Neural progenitor cell (in vitro differentiated cells): ENCODE measurements around the gene PSEN1. TPM values are rescaled to one million over a fixed set of nuclear protein-coding genes. Genes with fewer than 3 reads are reported as not detected.

Experiments used
- DNase-seq: peaks from one replicate; pipeline ENCODE4 v3.0.0-alpha.2; 2016; ENCODE audit warnings: low spot score
- H2AFZ ChIP-seq: fragments of 200-600 bp; sonication (generic); replicated peaks from 2 replicates; pipeline ENCODE4 v1.6.1; 2016; ENCODE audit warnings: antibody characterized with exemption
- H3F3A ChIP-seq: fragments of 200-600 bp; sonication (generic); 2 replicates; pipeline ENCODE4 v1.6.1; 2016; ENCODE audit warnings: antibody characterized with exemption, low read depth
- H3K27ac ChIP-seq: fragments of 200-600 bp; sonication (generic); 2 replicates; pipeline ENCODE4 v1.5.1; 2016; ENCODE audit warnings: mild to moderate bottlenecking
- H3K27me3 ChIP-seq: fragments of 200-600 bp; sonication (generic); 2 replicates; pipeline ENCODE4 v1.6.1; 2016; ENCODE audit warnings: mild to moderate bottlenecking, moderate library complexity
- H3K36me3 ChIP-seq: fragments of 200-600 bp; sonication (generic); 2 replicates; pipeline ENCODE4 v1.5.1; 2016
- H3K4me1 ChIP-seq: fragments of 200-600 bp; sonication (generic); 2 replicates; pipeline ENCODE4 v1.6.1; 2016; ENCODE audit warnings: mixed run types
- H3K4me2 ChIP-seq: fragments of 200-600 bp; sonication (generic); 2 replicates; pipeline ENCODE4 v1.6.1; 2016
- H3K4me3 ChIP-seq: fragments of 200-600 bp; sonication (generic); 2 replicates; pipeline ENCODE4 v1.5.1; 2016
- H3K79me2 ChIP-seq: fragments of 200-600 bp; sonication (generic); 2 replicates; pipeline ENCODE4 v1.6.1; 2016; ENCODE audit warnings: low read depth
- H3K9ac ChIP-seq: fragments of 200-600 bp; sonication (generic); 2 replicates; pipeline ENCODE4 v1.6.1; 2016
- H3K9me3 ChIP-seq: fragments of 200-600 bp; sonication (generic); 2 replicates; pipeline ENCODE4 v1.5.1; 2016; ENCODE audit warnings: low read depth
- H4K20me1 ChIP-seq: fragments of 200-600 bp; sonication (generic); 2 replicates; pipeline ENCODE4 v1.6.1; 2016; ENCODE audit warnings: low read depth
- H3K27ac Mint-ChIP-seq: 3 replicates; pipeline ENCODE4 v1.8.0; 2021; ENCODE audit warnings: mixed read lengths
- H3K27me3 Mint-ChIP-seq: 2 replicates; pipeline ENCODE4 v1.8.0; 2022; ENCODE audit warnings: low read depth, mild to moderate bottlenecking, inconsistent platforms, moderate library complexity, mixed read lengths; ENCODE audit not compliant: insufficient read depth
- H3K36me3 Mint-ChIP-seq: 3 replicates; pipeline ENCODE4 v1.8.0; 2021; ENCODE audit warnings: mixed read lengths
- H3K4me1 Mint-ChIP-seq: 3 replicates; pipeline ENCODE4 v1.8.0; 2021; ENCODE audit warnings: mixed read lengths
- H3K4me3 Mint-ChIP-seq: 3 replicates; pipeline ENCODE4 v1.8.0; 2021; ENCODE audit warnings: mild to moderate bottlenecking, moderate library complexity, mixed read lengths
- H3K9me3 Mint-ChIP-seq: 3 replicates; pipeline ENCODE4 v1.8.0; 2020; ENCODE audit warnings: mixed read lengths
- EZH2 ChIP-seq: fragments of 200-600 bp; sonication (generic); IDR thresholded peaks from 2 replicates; pipeline ENCODE4 v1.6.1; 2017; ENCODE audit warnings: antibody characterized with exemption, mild to moderate bottlenecking, moderate library complexity
- EZH2phosphoT487 ChIP-seq: fragments of 200-600 bp; sonication (generic); IDR thresholded peaks from 2 replicates; pipeline ENCODE4 v1.6.1; 2017; ENCODE audit warnings: antibody characterized with exemption
- total RNA-seq: library from RNA; depleted of rRNA; stranded (reverse); fragments of >200 nt; gene quantifications from 2 replicates; pipeline ENCODE4 v1.2.3, GENCODE V29; 2015; ENCODE audit warnings: low replicate concordance
- TF ChIP-seq, protein P1 (sequence below): fragments of 200-600 bp; sonication (generic); IDR thresholded peaks from 2 replicates; pipeline ENCODE4 v1.5.1; 2017; ENCODE audit warnings: antibody characterized with exemption, mild to moderate bottlenecking

PSEN1 gene
- total RNA-seq, 1 donor from 2014 or later: 80.5 TPM

DNA sequence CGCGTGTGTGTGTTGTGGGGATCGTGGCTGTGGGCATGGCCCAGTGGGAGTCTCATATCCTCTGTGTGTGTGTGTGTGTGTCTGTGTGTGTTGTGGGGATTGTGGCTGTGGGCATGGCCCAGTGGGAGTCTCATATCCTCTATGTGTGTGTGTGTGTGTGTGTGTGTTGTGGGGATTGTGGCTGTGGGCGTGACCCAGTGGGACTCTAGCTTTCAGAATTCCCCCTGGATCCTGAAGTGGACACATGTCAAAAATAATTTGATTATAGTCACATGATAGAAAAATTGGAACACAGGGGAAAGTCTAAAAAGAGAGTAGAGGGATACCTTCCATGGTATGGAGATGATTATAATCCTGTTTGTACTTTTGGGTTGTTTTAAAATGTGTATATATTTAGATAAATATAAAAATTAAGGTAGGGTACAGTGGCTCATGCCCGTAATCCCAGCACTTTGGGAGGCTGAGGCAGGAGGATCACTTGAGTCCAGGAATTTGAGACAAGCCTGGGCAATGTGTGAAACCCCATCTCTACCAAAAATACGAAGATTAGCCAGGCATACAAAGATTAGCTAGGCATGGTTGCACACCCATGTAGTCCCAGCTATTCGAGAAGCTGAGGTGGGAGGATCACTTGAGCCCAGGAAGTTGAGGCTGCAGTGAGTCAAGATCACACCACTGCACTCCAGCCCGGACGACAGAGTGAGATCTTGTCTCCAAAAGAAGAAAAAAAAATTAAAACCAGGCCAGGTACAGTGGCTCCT is 112.0 kb downstream of the PSEN1 start:
- Histone ChIP-seq H2AFZ (no peak overlapping the region), H3K9me3 (no peaks in the 10 kb centered on the region), H3K36me3 (no peaks in the 10 kb centered on the region), H3K27ac (no peak overlapping the region), H3K4me2 (no peak overlapping the region), H3K4me3 (no peak overlapping the region), H3K27me3 (no peaks in the 10 kb centered on the region), H3K79me2 (no peaks in the 10 kb centered on the region), H3K9ac (no peak overlapping the region), H4K20me1 (no peaks in the 10 kb centered on the region), H3F3A (no peaks in the 10 kb centered on the region), H3K4me1 (no peaks in the 10 kb centered on the region)
- Mint-ChIP-seq H3K27me3 (peaks cover 7% of the 10 kb centered on the region), H3K36me3 (no peaks in the 10 kb centered on the region), H3K27ac (peak overlapping the region; percentile 3), H3K9me3 (no peaks in the 10 kb centered on the region), H3K4me1 (peaks cover 11% of the 10 kb centered on the region), H3K4me3 (no peak overlapping the region)
- DNase-seq: no peak
- TF ChIP-seq EZH2phosphoT487 (no peak), EZH2 (no peak)
- TF ChIP-seq, protein P1, sequence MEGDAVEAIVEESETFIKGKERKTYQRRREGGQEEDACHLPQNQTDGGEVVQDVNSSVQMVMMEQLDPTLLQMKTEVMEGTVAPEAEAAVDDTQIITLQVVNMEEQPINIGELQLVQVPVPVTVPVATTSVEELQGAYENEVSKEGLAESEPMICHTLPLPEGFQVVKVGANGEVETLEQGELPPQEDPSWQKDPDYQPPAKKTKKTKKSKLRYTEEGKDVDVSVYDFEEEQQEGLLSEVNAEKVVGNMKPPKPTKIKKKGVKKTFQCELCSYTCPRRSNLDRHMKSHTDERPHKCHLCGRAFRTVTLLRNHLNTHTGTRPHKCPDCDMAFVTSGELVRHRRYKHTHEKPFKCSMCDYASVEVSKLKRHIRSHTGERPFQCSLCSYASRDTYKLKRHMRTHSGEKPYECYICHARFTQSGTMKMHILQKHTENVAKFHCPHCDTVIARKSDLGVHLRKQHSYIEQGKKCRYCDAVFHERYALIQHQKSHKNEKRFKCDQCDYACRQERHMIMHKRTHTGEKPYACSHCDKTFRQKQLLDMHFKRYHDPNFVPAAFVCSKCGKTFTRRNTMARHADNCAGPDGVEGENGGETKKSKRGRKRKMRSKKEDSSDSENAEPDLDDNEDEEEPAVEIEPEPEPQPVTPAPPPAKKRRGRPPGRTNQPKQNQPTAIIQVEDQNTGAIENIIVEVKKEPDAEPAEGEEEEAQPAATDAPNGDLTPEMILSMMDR: no peak

DNA sequence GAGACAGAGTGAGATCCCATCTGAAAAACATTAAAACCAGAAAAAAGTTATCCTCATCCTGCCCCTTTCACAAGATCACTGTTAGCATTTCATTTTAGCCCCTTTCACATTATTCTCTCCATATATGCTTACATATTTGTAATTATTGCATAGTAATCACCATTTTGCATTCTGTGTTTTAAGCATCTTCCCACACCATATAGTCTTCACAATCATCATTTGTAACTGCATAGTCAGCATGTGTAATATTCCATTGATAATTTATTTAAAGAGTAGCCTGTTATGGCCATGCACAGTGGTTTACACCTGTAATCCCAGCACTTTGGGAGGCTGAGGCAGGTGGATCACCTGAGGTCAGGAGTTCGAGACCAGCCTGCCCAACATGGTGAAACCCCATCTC is 112.8 kb downstream of the PSEN1 start:
- H3K4me2 ChIP-seq: no peak overlapping the region
- H3K9ac ChIP-seq: no peak overlapping the region
- H3K36me3 ChIP-seq: no peaks in the 10 kb centered on the region
- TF ChIP-seq EZH2 (no peak), EZH2phosphoT487 (no peak)
- H3K4me3 ChIP-seq: no peak overlapping the region
- no peaks in the 10 kb centered on the region for H3K9me3 Mint-ChIP-seq
- H4K20me1 ChIP-seq: no peaks in the 10 kb centered on the region
- no peak overlapping the region for H3K27ac Mint-ChIP-seq
- H3K79me2 ChIP-seq: no peaks in the 10 kb centered on the region
- no peak overlapping the region for H3K27ac ChIP-seq
- no peaks in the 10 kb centered on the region for H3K4me1 ChIP-seq
- H3K4me1 Mint-ChIP-seq: peaks cover 11% of the 10 kb centered on the region
- no peaks in the 10 kb centered on the region for H3K27me3 ChIP-seq
- H3K9me3 ChIP-seq: no peaks in the 10 kb centered on the region
- no peaks in the 10 kb centered on the region for H3K36me3 Mint-ChIP-seq
- H3F3A ChIP-seq: no peaks in the 10 kb centered on the region
- H2AFZ ChIP-seq: no peak overlapping the region
- H3K27me3 Mint-ChIP-seq: peaks cover 3% of the 10 kb centered on the region
- no peak overlapping the region for H3K4me3 Mint-ChIP-seq
- DNase-seq: no peak

DNA sequence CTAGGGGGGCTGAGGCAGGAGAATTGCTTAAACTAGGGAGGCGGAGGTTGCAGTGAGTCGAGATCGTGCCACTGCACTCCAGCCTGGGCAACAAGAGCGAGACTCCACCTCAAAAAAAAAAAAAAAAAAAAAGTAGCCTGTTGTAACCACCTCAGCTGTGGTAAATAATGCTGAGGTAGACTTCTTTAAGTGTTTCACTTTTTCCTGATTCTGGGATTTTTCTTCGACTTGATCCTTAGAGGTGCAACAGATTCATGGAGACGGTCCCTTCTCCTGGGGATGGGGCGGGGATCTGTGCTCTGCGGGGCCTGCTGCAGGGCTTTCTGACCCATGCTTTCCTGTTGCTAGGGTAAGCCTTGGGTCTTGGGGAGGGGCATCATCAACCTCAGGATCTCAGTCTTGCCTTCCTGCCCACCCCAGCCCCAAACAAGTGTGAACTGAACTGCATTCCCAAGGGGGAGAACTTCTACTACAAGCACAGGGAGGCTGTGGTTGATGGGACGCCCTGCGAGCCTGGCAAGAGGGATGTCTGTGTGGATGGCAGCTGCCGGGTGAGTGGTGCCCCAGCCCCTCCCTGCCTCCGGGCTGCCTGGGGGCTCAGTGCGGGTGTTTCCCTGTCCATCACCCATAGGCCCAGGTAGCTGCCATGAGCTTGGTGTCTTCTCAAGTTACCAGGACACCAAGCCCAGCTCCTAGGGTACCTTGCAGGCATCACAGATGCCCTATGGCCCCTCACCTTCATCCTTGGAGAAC is 113.4 kb downstream of the PSEN1 start:
- Histone ChIP-seq H3F3A (no peaks in the 10 kb centered on the region), H3K36me3 (no peaks in the 10 kb centered on the region), H3K9me3 (no peaks in the 10 kb centered on the region), H2AFZ (no peak overlapping the region), H3K27me3 (no peaks in the 10 kb centered on the region), H3K4me3 (no peak overlapping the region), H3K4me2 (no peak overlapping the region), H3K27ac (no peak overlapping the region), H3K4me1 (no peaks in the 10 kb centered on the region), H4K20me1 (no peaks in the 10 kb centered on the region), H3K79me2 (no peaks in the 10 kb centered on the region), H3K9ac (no peak overlapping the region)
- Mint-ChIP-seq H3K27ac (no peak overlapping the region), H3K36me3 (no peaks in the 10 kb centered on the region), H3K9me3 (no peaks in the 10 kb centered on the region), H3K4me3 (no peak overlapping the region), H3K4me1 (peaks cover 11% of the 10 kb centered on the region), H3K27me3 (peaks cover 3% of the 10 kb centered on the region)
- DNase-seq: no peak
- TF ChIP-seq EZH2phosphoT487 (no peak), EZH2 (no peak)
- TF ChIP-seq, protein P1: no peak

DNA sequence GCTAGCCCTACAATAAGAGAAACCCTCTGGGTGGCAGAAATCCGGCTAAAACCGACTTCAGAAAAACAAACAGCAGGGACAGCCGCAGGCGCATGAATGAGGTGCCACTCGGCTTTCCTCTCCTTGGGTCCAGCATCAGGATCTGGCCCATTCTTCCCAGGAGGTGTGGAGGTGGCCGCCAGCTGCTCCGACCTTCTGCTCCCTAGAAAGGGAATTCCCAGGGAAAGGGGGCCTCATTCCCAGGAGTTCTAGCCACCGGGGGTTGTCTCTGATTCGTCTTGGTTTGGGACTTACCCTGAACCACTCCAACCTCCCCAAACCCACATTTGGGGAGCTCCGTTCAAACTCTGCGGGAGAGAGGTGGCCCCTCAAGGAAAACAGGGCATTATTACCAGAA is 114.0 kb downstream of the PSEN1 start:
- Histone ChIP-seq H3K4me2 (no peak overlapping the region), H3K9me3 (no peaks in the 10 kb centered on the region), H3K79me2 (no peaks in the 10 kb centered on the region), H3K4me1 (no peaks in the 10 kb centered on the region), H3K4me3 (no peak overlapping the region), H4K20me1 (no peaks in the 10 kb centered on the region), H3K36me3 (no peaks in the 10 kb centered on the region), H3F3A (no peaks in the 10 kb centered on the region), H2AFZ (no peak overlapping the region), H3K9ac (no peak overlapping the region), H3K27me3 (no peaks in the 10 kb centered on the region), H3K27ac (no peak overlapping the region)
- no peaks in the 10 kb centered on the region for H3K9me3 Mint-ChIP-seq
- H3K27ac Mint-ChIP-seq: no peak overlapping the region
- TF ChIP-seq EZH2phosphoT487 (no peak), EZH2 (no peak)
- TF ChIP-seq, protein P1: no peak
- H3K4me1 Mint-ChIP-seq: peaks cover 16% of the 10 kb centered on the region
- no peaks in the 10 kb centered on the region for H3K36me3 Mint-ChIP-seq
- peaks cover 3% of the 10 kb centered on the region for H3K27me3 Mint-ChIP-seq
- DNase-seq: no peak
- H3K4me3 Mint-ChIP-seq: no peak overlapping the region
